Measurements from ENCODE around the gene RAB28.
A peak's percentile ranks its signal among the peaks of the same experiment; 100 is the strongest.

The RAB28 gene

DNA sequence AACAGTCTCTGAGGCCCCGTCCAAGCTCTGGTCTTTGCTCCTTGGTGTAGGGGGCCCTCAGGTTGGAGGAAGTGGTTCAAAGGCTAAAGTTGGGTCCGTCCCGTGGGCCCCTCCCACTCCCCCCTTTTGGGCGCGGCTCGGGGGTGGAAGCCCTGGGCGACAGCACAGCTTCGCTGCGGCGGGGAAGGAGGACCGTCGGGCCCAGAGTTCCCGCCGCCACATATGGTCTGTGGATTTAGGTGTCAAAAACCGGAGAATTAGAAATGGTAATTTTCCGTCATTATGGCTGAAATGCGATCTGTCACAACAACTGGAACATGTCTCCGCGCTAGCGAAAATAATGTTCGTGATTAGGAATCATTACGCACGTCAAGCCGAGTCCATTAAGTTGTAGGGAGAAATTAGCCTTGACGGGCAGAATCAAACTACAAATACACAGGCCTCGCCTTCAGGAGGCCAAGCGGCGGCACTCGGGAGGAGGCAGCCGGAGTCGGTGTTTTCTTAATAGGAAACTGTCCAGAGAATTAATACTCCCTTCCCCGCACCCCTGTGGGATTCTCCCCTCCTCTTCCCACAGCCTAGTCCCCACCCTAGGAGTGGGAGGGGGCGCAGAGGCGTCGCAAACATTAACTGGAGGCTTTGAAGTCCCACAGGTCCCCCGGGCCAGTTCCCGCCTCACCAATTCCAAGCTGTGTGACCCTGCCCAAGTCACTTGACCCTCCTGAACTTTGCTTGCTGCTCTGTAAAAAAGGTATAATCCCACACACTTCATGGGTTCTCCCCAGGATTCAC, 45.2 kb upstream of the RAB28 start:
- Histone ChIP-seq H3K9me3 (ENCODE audit: insufficient read depth, low read length) (no peaks in the 10 kb centered on the region), H3K4me3 (ENCODE audit: low read length) (peak overlapping the region; percentile 86), H3K36me3 (replicated peaks; ENCODE audit: low read depth, low read length) (no peaks in the 10 kb centered on the region), H4K20me1 (ENCODE audit: insufficient read depth, low read length) (no peaks in the 10 kb centered on the region), H3K4me1 (ENCODE audit: low read length) (peaks cover 16% of the 10 kb centered on the region), H3K4me2 (ENCODE audit: low read length) (peak overlapping the region; percentile 99), H3K79me2 (ENCODE audit: low read length) (no peaks in the 10 kb centered on the region), H3K27ac (ENCODE audit: low read length) (0 out of 2 replicates have a peak overlapping the region, but pooled peaks have one; percentile 16), H3K27me3 (ENCODE audit: low read depth, low read length) (peaks cover 27% of the 10 kb centered on the region), H2AFZ (ENCODE audit: low read depth, low read length) (no peak overlapping the region), H3K9ac (ENCODE audit: low read length) (peak overlapping the region; percentile 71; the same call in 1 of the 2 replicates)
- TF ChIP-seq EZH2phosphoT487 (IDR thresholded peaks at IDR 0.05; ENCODE audit: low read depth) (no peak), CTCF (IDR thresholded peaks at IDR 0.05; ENCODE audit: low read depth, low read length) (no peak)

GRCh38 chr4:13528821-13529127, 44.6 kb upstream of the RAB28 start:
- peak overlapping the region; percentile 99 for H3K4me2 ChIP-seq (ENCODE audit: low read length)
- 0 out of 2 replicates have a peak overlapping the region, but pooled peaks have one; percentile 16 for H3K27ac ChIP-seq (ENCODE audit: low read length)
- H3K4me1 ChIP-seq (ENCODE audit: low read length) = peaks cover 16% of the 10 kb centered on the region
- no peaks in the 10 kb centered on the region for H4K20me1 ChIP-seq (ENCODE audit: insufficient read depth, low read length)
- peaks cover 27% of the 10 kb centered on the region for H3K27me3 ChIP-seq (ENCODE audit: low read depth, low read length)
- H3K79me2 ChIP-seq (ENCODE audit: low read length) = no peaks in the 10 kb centered on the region
- no peaks in the 10 kb centered on the region for H3K9me3 ChIP-seq (ENCODE audit: insufficient read depth, low read length)
- H2AFZ ChIP-seq (ENCODE audit: low read depth, low read length) = no peak overlapping the region; the same call in 1 of the 2 replicates
- TF ChIP-seq CTCF (IDR thresholded peaks at IDR 0.05; ENCODE audit: low read depth, low read length) (no peak), EZH2phosphoT487 (IDR thresholded peaks at IDR 0.05; ENCODE audit: low read depth) (no peak)
- H3K9ac ChIP-seq (ENCODE audit: low read length) = peak overlapping the region; percentile 71; the same call in 1 of the 2 replicates
- no peaks in the 10 kb centered on the region for H3K36me3 ChIP-seq (replicated peaks; ENCODE audit: low read depth, low read length)
- H3K4me3 ChIP-seq (ENCODE audit: low read length) = peak overlapping the region; percentile 86

GRCh38 chr4:13527981-13528820, 44.1 kb upstream of the RAB28 start:
- Histone ChIP-seq H3K9me3 (ENCODE audit: insufficient read depth, low read length) (no peaks in the 10 kb centered on the region), H2AFZ (ENCODE audit: low read depth, low read length) (peak overlapping the region; percentile 79), H3K4me1 (ENCODE audit: low read length) (peaks cover 16% of the 10 kb centered on the region), H3K27ac (ENCODE audit: low read length) (peak overlapping the region; percentile 41; the same call in 1 of the 2 replicates), H3K4me2 (ENCODE audit: low read length) (peak overlapping the region; percentile 99), H3K27me3 (ENCODE audit: low read depth, low read length) (peaks cover 27% of the 10 kb centered on the region), H3K9ac (ENCODE audit: low read length) (peak overlapping the region; percentile 71), H4K20me1 (ENCODE audit: insufficient read depth, low read length) (no peaks in the 10 kb centered on the region), H3K4me3 (ENCODE audit: low read length) (peak overlapping the region; percentile 86), H3K79me2 (ENCODE audit: low read length) (no peaks in the 10 kb centered on the region), H3K36me3 (replicated peaks; ENCODE audit: low read depth, low read length) (no peaks in the 10 kb centered on the region)
- TF ChIP-seq EZH2phosphoT487 (IDR thresholded peaks at IDR 0.05; ENCODE audit: low read depth) (no peak), CTCF (IDR thresholded peaks at IDR 0.05; ENCODE audit: low read depth, low read length) (no peak)
